Measurements from ENCODE around the gene EMX2.

DNA sequence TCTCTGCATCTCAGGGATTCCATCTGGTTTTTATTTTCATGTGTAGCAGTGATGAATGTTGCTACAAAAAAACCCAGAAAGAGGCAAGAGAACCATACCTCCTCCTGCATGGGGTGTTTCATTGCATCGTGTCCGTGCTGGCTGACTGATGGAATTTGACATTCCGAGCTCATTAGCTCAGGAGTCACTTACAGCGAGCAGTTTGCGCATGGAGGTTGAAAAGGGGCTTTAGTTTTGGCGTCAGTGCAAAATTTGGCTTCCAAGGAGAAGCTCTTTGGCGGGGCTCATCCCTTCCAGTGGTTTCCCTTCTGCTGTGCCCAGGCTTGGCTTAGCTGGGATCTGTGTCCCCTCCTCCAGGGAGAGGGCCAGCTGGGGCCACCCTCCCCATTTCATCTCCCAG, 25.8 kb downstream of the EMX2 start:
- TF ChIP-seq, protein P1, sequence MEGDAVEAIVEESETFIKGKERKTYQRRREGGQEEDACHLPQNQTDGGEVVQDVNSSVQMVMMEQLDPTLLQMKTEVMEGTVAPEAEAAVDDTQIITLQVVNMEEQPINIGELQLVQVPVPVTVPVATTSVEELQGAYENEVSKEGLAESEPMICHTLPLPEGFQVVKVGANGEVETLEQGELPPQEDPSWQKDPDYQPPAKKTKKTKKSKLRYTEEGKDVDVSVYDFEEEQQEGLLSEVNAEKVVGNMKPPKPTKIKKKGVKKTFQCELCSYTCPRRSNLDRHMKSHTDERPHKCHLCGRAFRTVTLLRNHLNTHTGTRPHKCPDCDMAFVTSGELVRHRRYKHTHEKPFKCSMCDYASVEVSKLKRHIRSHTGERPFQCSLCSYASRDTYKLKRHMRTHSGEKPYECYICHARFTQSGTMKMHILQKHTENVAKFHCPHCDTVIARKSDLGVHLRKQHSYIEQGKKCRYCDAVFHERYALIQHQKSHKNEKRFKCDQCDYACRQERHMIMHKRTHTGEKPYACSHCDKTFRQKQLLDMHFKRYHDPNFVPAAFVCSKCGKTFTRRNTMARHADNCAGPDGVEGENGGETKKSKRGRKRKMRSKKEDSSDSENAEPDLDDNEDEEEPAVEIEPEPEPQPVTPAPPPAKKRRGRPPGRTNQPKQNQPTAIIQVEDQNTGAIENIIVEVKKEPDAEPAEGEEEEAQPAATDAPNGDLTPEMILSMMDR (IDR thresholded peaks at IDR 0.05; ENCODE audit: low read depth, low read length, poor library complexity, severe bottlenecking): no peak
- no peak for TF ChIP-seq EZH2phosphoT487 (IDR thresholded peaks at IDR 0.05; ENCODE audit: borderline replicate concordance, low read length)
